Measurements from ENCODE around the gene LGI1. TPM values are rescaled to one million over a fixed set of nuclear protein-coding genes. Genes with fewer than 3 reads are reported as not detected.

LGI1 gene
- total RNA-seq, 1 donor from 2014 or later, result 0.13 TPM

- Mint-ChIP-seq H3K27ac (no peak overlapping the region), H3K4me1 (no peaks in the 10 kb centered on the region), H3K4me3 (no peak overlapping the region), H3K27me3 (ENCODE audit: low read depth) (peaks cover 20% of the 10 kb centered on the region), H3K9me3 (peaks cover 8% of the 10 kb centered on the region), H3K36me3 (peaks cover 1% of the 10 kb centered on the region)
- TF ChIP-seq CTCF (IDR thresholded peaks at IDR 0.05; ENCODE audit: unreplicated experiment), result no peak
- DNase-seq (ENCODE audit: low spot score in 2 of 2, unreplicated experiment in 2 of 2), result no peak
Measured at GRCh38 chr10:93837822-93838221, 80.1 kb downstream of the LGI1 start.

GRCh38 chr10:93838278-93838677 is 80.5 kb downstream of the LGI1 start:
- no peak overlapping the region for H3K4me3 Mint-ChIP-seq
- peaks cover 1% of the 10 kb centered on the region for H3K36me3 Mint-ChIP-seq
- no peak for TF ChIP-seq CTCF (IDR thresholded peaks at IDR 0.05; ENCODE audit: unreplicated experiment)
- H3K4me1 Mint-ChIP-seq, result no peaks in the 10 kb centered on the region
- peaks cover 20% of the 10 kb centered on the region for H3K27me3 Mint-ChIP-seq (ENCODE audit: low read depth)
- DNase-seq (ENCODE audit: low spot score in 2 of 2, unreplicated experiment in 2 of 2), result no peak
- H3K27ac Mint-ChIP-seq, result no peak overlapping the region
- H3K9me3 Mint-ChIP-seq, result peaks cover 8% of the 10 kb centered on the region

- H3K27me3 Mint-ChIP-seq (ENCODE audit: low read depth), result peaks cover 19% of the 10 kb centered on the region
- H3K27ac Mint-ChIP-seq, result no peak overlapping the region
- H3K9me3 Mint-ChIP-seq, result peaks cover 5% of the 10 kb centered on the region
- no peak for DNase-seq (ENCODE audit: low spot score in 2 of 2, unreplicated experiment in 2 of 2)
- no peak for TF ChIP-seq CTCF (IDR thresholded peaks at IDR 0.05; ENCODE audit: unreplicated experiment)
- H3K4me1 Mint-ChIP-seq, result no peaks in the 10 kb centered on the region
- no peaks in the 10 kb centered on the region for H3K36me3 Mint-ChIP-seq
- H3K4me3 Mint-ChIP-seq, result no peak overlapping the region
Measured at GRCh38 chr10:93841961-93842360, 84.2 kb downstream of the LGI1 start.

- Mint-ChIP-seq H3K9me3 (peaks cover 5% of the 10 kb centered on the region), H3K4me1 (peaks cover 7% of the 10 kb centered on the region), H3K36me3 (no peaks in the 10 kb centered on the region), H3K4me3 (no peak overlapping the region), H3K27ac (no peak overlapping the region), H3K27me3 (ENCODE audit: low read depth) (peaks cover 15% of the 10 kb centered on the region)
- no peak for DNase-seq (ENCODE audit: low spot score in 2 of 2, unreplicated experiment in 2 of 2)
- no peak for TF ChIP-seq CTCF (IDR thresholded peaks at IDR 0.05; ENCODE audit: unreplicated experiment)
Measured at GRCh38 chr10:93844979-93845626, 87.4 kb downstream of the LGI1 start.

Other genes with a start within 250 kb of the LGI1 start
- not detected in 3 replicates for gene FFAR4, start 191.3 kb upstream of the LGI1 start, total RNA-seq
- gene RBP4, start 156.7 kb upstream of the LGI1 start, total RNA-seq, result 0.54 to 0.91 TPM (median 0.66 TPM) in 3 replicates
- not detected in 3 replicates for gene PDE6C, start 145.4 kb upstream of the LGI1 start, total RNA-seq
- gene FRA10AC1, start 55.3 kb upstream of the LGI1 start, total RNA-seq, result 23.4 to 27.0 TPM (median 24.2 TPM) in 3 replicates
- 7.3 to 7.5 TPM (median 7.3 TPM) in 3 replicates for gene SLC35G1, start 136.0 kb downstream of the LGI1 start, total RNA-seq
- gene PLCE1, start 236.0 kb downstream of the LGI1 start, total RNA-seq, result 3.2 to 3.9 TPM (median 3.4 TPM) in 3 replicates

All from mesothelial cell of epicardium (in vitro differentiated cells).